K562 (cell line): ENCODE results near the gene NHLRC2. TPM values are rescaled to one million over a fixed set of nuclear protein-coding genes. Genes with fewer than 3 reads are reported as not detected.

ENCODE experiments used
- ATAC-seq: fragments of 200-7000 bp; cut with Tn5 transposase; 3 replicates; pipeline ENCODE4 v1.9.1; 2020; ENCODE audit warnings: moderate library complexity
- BruUV-seq: library from RNA; stranded (reverse); fragments of 400-500 nt; replicated peaks from 2 replicates; lab custom pipeline; 2021; lab: Mats Ljungman, UMichigan
- CTCF ChIA-PET: fragments of 300-600 bp; formaldehyde crosslinking; extraction: SDS; loops from one replicate; lab custom pipeline; 2021; ENCODE audit warnings: low intra/inter-chr PET ratio; lab: Yijun Ruan, JAX
- POLR2A ChIA-PET: fragments of 300-600, 350-650 bp; sonication (Branson Sonifier 250); formaldehyde crosslinking; extraction: SDS; loops from one replicate; lab custom pipeline; 2021; ENCODE audit warnings: antibody characterized with exemption, inconsistent platforms; lab: Yijun Ruan, JAX
- DNase-seq, 4 experiments: peaks; one replicate each; pipeline versions ENCODE4 v3.0.0 to v3.0.0-alpha.2; 2011 to 2018; ENCODE audit warnings: low spot score in 3 of 4, mixed read lengths in 3 of 4; ENCODE audit errors: extremely low read depth in 1 of 4
- FAIRE-seq: peaks from 2 replicates; lab custom pipeline; 2011; peaks lifted over from hg19 to GRCh38; lab: Jason Lieb, UNC
- H2AFZ ChIP-seq: 2 replicates; pipeline ENCODE4 v1.6.0; 2011; ENCODE audit warnings: low read depth, low read length, control low read depth, inconsistent platforms
- H3K27ac ChIP-seq: fragments of 200-600 bp; 3 replicates; pipeline ENCODE4 v1.8.0; 2011; ENCODE audit warnings: low read depth, mild to moderate bottlenecking, control low read depth, inconsistent platforms, low read length, moderate library complexity, mixed read lengths; ENCODE audit errors: extremely low read depth
- H3K27me3 ChIP-seq, 2 experiments: fragments of 300-600 bp in 1 of 2; 2 replicates in 1 of 2; 3 replicates in 1 of 2; pipeline versions ENCODE4 v1.6.0 to v1.8.0; 2011; ENCODE audit warnings: inconsistent platforms in 2 of 2, low read length in 2 of 2, mild to moderate bottlenecking in 1 of 2, mixed read lengths in 1 of 2, moderate library complexity in 1 of 2; ENCODE audit not compliant: control insufficient read depth in 2 of 2, insufficient read depth in 2 of 2
- H3K36me3 ChIP-seq: fragments of 300-600 bp; 3 replicates; pipeline ENCODE4 v1.8.0; 2011; ENCODE audit warnings: mild to moderate bottlenecking, low read length, inconsistent platforms; ENCODE audit not compliant: control insufficient read depth, insufficient read depth
- H3K4me1 ChIP-seq, 2 experiments: fragments of 200-600 bp in 1 of 2; replicated peaks in 1 of 2; 2 replicates in 1 of 2; 3 replicates in 1 of 2; pipeline versions ENCODE4 v1.5.1 to v1.8.0; 2011; ENCODE audit warnings: inconsistent platforms in 2 of 2, low read length in 2 of 2, mild to moderate bottlenecking in 1 of 2, mixed read lengths in 1 of 2, moderate library complexity in 1 of 2; ENCODE audit not compliant: control insufficient read depth in 2 of 2, insufficient read depth in 2 of 2
- H3K4me2 ChIP-seq: 2 replicates; pipeline ENCODE4 v1.6.1; 2011; ENCODE audit warnings: low read length, control low read depth, inconsistent platforms, mixed read lengths; ENCODE audit not compliant: insufficient read depth
- H3K4me3 ChIP-seq: fragments of 200-600 bp; sonication (generic), shearing (Covaris generic); 2 replicates; pipeline ENCODE4 v1.5.1; 2016; ENCODE audit warnings: control low read depth, inconsistent platforms
- H3K79me2 ChIP-seq: fragments of 200-600 bp; 3 replicates; pipeline ENCODE4 v1.8.0; 2011; ENCODE audit warnings: low read length, inconsistent platforms; ENCODE audit not compliant: control insufficient read depth, insufficient read depth
- H3K9ac ChIP-seq, 2 experiments: 2 replicates each; pipeline versions ENCODE4 v1.6.0 to v1.6.1; 2011; ENCODE audit warnings: low read depth in 2 of 2, low read length in 2 of 2, control low read depth in 1 of 2, inconsistent platforms in 1 of 2, mild to moderate bottlenecking in 1 of 2, mixed read lengths in 1 of 2; ENCODE audit not compliant: insufficient read depth in 1 of 2
- H3K9me1 ChIP-seq: one replicate; pipeline ENCODE4 v1.6.0; 2011; ENCODE audit warnings: inconsistent platforms, mild to moderate bottlenecking, low read length, moderate library complexity; ENCODE audit not compliant: control insufficient read depth, insufficient read depth
- H3K9me3 ChIP-seq: replicated peaks from 2 replicates; pipeline ENCODE4 v1.5.1; 2011; ENCODE audit warnings: low read depth, low read length, inconsistent platforms; ENCODE audit not compliant: control insufficient read depth, insufficient read depth
- H4K20me1 ChIP-seq: replicated peaks from 2 replicates; pipeline ENCODE4 v1.6.1; 2011; ENCODE audit warnings: low read length, inconsistent platforms, mixed read lengths; ENCODE audit not compliant: control insufficient read depth, insufficient read depth
- BACH1 ChIP-seq: fragments of 200-800 bp; sonication (Bioruptor generic); IDR thresholded peaks from 2 replicates; pipeline ENCODE4 v1.6.1; 2016; ENCODE audit warnings: missing genetic modification characterization, missing compliant biosample characterization
- CBFB ChIP-seq: sonication (generic); formaldehyde crosslinking; IDR thresholded peaks from 2 replicates; pipeline ENCODE4 v1.4.0; 2020; ENCODE audit warnings: mild to moderate bottlenecking, missing genetic modification reagents
- DIDO1 ChIP-seq: fragments of 450-650 bp; IDR thresholded peaks from 2 replicates; pipeline ENCODE4 v1.6.1; 2016; ENCODE audit warnings: low read depth, missing biosample characterization, missing genetic modification characterization
- FUS ChIP-seq: fragments of 200-400 bp; formaldehyde crosslinking; optimal IDR thresholded peaks from 2 replicates; pipeline ENCODE3; 2017; ENCODE audit warnings: low read depth, low read length
- HIVEP1 ChIP-seq: fragments of 250-450 bp; sonication (Bioruptor Pico); IDR thresholded peaks from 2 replicates; pipeline ENCODE4 v1.4.0; 2020; ENCODE audit warnings: mild to moderate bottlenecking
- HNRNPLL ChIP-seq: fragments of 200-400 bp; formaldehyde crosslinking; IDR thresholded peaks from 2 replicates; pipeline ENCODE4 v1.6.1; 2017; ENCODE audit warnings: low read length, low read depth, mild to moderate bottlenecking; ENCODE audit not compliant: poor library complexity, severe bottlenecking
- HSF4 ChIP-seq: fragments of 250-450 bp; sonication (Bioruptor Pico); IDR thresholded peaks from 2 replicates; pipeline ENCODE4 v2.1.2; 2022; ENCODE audit warnings: mild to moderate bottlenecking, moderate library complexity, borderline replicate concordance
- L3MBTL2 ChIP-seq: fragments of 450-650 bp; IDR thresholded peaks from 2 replicates; pipeline ENCODE4 v1.6.1; 2016; ENCODE audit warnings: mild to moderate bottlenecking, moderate library complexity
- MAFF ChIP-seq: IDR thresholded peaks from 2 replicates; pipeline ENCODE4 v1.6.1; 2012; ENCODE audit warnings: low read length, improper control_type of control experiment
- NCOR1 ChIP-seq: fragments of 450-650 bp; IDR thresholded peaks from 2 replicates; pipeline ENCODE4 v1.6.1; 2016; ENCODE audit warnings: mild to moderate bottlenecking, moderate library complexity
- PTTG1 ChIP-seq: fragments of 450-650 bp; IDR thresholded peaks from 2 replicates; pipeline ENCODE4 v1.6.1; 2016; ENCODE audit warnings: low read depth, mild to moderate bottlenecking, missing genetic modification characterization, missing compliant biosample characterization
- TAL1 ChIP-seq: fragments of 450-650 bp; IDR thresholded peaks from 2 replicates; pipeline ENCODE4 v1.6.1; 2016; ENCODE audit warnings: mild to moderate bottlenecking
- USF1 ChIP-seq: sonication (generic); formaldehyde crosslinking; IDR thresholded peaks from 2 replicates; pipeline ENCODE4 v1.9.0; 2022; ENCODE audit warnings: mild to moderate bottlenecking, missing genetic modification reagents
- ZKSCAN1 ChIP-seq: fragments of 150-350 bp; IDR thresholded peaks from 2 replicates; pipeline ENCODE4 v1.6.1; 2016; ENCODE audit warnings: low read depth, low read length
- ZNF217 ChIP-seq: sonication (generic); formaldehyde crosslinking; IDR thresholded peaks from 2 replicates; pipeline ENCODE4 v1.8.0; 2022; ENCODE audit warnings: mild to moderate bottlenecking, missing genetic modification reagents
- ZNF324 ChIP-seq: fragments of 250-450 bp; sonication (Bioruptor Pico); IDR thresholded peaks from 2 replicates; pipeline ENCODE4 v1.4.0; 2020; ENCODE audit warnings: mild to moderate bottlenecking
- ZNF583 ChIP-seq: fragments of 250-450 bp; sonication (Bioruptor Pico); IDR thresholded peaks from 2 replicates; pipeline ENCODE4 v1.4.0; 2020
- WGBS: fragments of 100-300 bp; shearing (Covaris generic); methylation state at CpG from one replicate; pipeline ENCODE4 v1.1.6; 2016; ENCODE audit warnings: low coverage, mixed read lengths; ENCODE audit not compliant: insufficient coverage; ENCODE audit errors: missing lambda C conversion rate; 5-methylcytosine and 5-hydroxymethylcytosine counted together
- in situ Hi-C: fragments of 300-500 bp; cut with MboI; formaldehyde crosslinking; loops from 4 replicates; pipeline ENCODE4 v1.15.0; 2018; ENCODE audit warnings: inconsistent platforms, mixed read lengths
- intact Hi-C: fragments of 100-400 bp; cut with micrococcal nuclease; formaldehyde crosslinking; loops from 2 replicates; pipeline ENCODE4 v1.14.2; 2022
- polyA plus RNA-seq, 8 experiments: library from polyadenylated mRNA; depleted of rRNA in 4 of 8; stranded (reverse) in 5 of 8; unstranded in 3 of 8; fragments of >200 nt; fragmentation: Nextera tagmentation in 2 of 8; fragmentation: Illumina TruSeq in 1 of 8; extraction: Ambion mirVana in 2 of 8; extraction: Trizol in 1 of 8; gene quantifications; 2 replicates each; pipeline versions ENCODE4 v1.2.1 to v1.2.3, GENCODE V29; 2011 to 2014; ENCODE audit warnings: inconsistent platforms in 1 of 8, missing spikeins in 1 of 8
- total RNA-seq, 7 experiments: library from RNA; depleted of rRNA in 6 of 7; stranded (reverse); fragments of >200 nt in 6 of 7; fragmentation: Illumina TruSeq in 2 of 7; extraction: Trizol in 2 of 7; gene quantifications; 2 replicates each; pipeline versions ENCODE4 v1.2.1 to v1.2.3, GENCODE V29; 2011 to 2021; ENCODE audit warnings: low replicate concordance in 1 of 7
- TF ChIP-seq, protein P1 (sequence below): fragments of 450-650 bp; formaldehyde crosslinking; IDR thresholded peaks from 2 replicates; pipeline ENCODE4 v1.4.0; 2022; ENCODE audit warnings: missing genetic modification characterization
- TF ChIP-seq, protein P2 (sequence below), 2 experiments: IDR thresholded peaks; 2 replicates each; pipeline ENCODE4 v1.6.1; 2012; ENCODE audit warnings: improper control_type of control experiment in 2 of 2, low read depth in 2 of 2, low read length in 2 of 2, borderline replicate concordance in 1 of 2

The NHLRC2 gene
- total and polyA plus RNA-seq, 9 of the 15 experiments (the other 6 are each of a cell fraction or from before 2014, with no cell fraction given): 1.5 to 22.4 (median 10.3) TPM

GRCh38 chr10:113911113-113911512 lies 56.7 kb downstream of the NHLRC2 start:
- CTCF ChIA-PET: no interaction called here
- in situ Hi-C loops: no loop called here
- Histone ChIP-seq H3K4me2 (no peak overlapping the region), H3K9ac (no peak overlapping the region), H3K4me3 (no peak overlapping the region), H3K27ac (no peak overlapping the region), H3K4me1 (no peaks in the 10 kb centered on the region), H3K27me3 (no peaks in the 10 kb centered on the region), H3K9me3 (no peaks in the 10 kb centered on the region), H2AFZ (no peak overlapping the region), H4K20me1 (no peaks in the 10 kb centered on the region), H3K36me3 (peaks cover 20% of the 10 kb centered on the region; the same call in 2 of the 3 replicates), H3K9me1 (no peaks in the 10 kb centered on the region), H3K79me2 (no peaks in the 10 kb centered on the region)
- no TSS peak for BruUV-seq
- no peak for TF ChIP-seq TAL1
- no peak for TF ChIP-seq NCOR1
- TF ChIP-seq ZKSCAN1: no peak
- TF ChIP-seq, protein P1, sequence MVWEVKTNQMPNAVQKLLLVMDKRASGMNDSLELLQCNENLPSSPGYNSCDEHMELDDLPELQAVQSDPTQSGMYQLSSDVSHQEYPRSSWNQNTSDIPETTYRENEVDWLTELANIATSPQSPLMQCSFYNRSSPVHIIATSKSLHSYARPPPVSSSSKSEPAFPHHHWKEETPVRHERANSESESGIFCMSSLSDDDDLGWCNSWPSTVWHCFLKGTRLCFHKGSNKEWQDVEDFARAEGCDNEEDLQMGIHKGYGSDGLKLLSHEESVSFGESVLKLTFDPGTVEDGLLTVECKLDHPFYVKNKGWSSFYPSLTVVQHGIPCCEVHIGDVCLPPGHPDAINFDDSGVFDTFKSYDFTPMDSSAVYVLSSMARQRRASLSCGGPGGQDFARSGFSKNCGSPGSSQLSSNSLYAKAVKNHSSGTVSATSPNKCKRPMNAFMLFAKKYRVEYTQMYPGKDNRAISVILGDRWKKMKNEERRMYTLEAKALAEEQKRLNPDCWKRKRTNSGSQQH: no peak
- no peak for TF ChIP-seq PTTG1 (tag)
- no peak for TF ChIP-seq ZNF583 (CRISPR knock-in tag)
- no peak for TF ChIP-seq BACH1 (tag)
- TF ChIP-seq MAFF: no peak
- no peak for TF ChIP-seq DIDO1 (tag)
- no peak for TF ChIP-seq L3MBTL2
- no peak for TF ChIP-seq HIVEP1
- TF ChIP-seq, protein P2, sequence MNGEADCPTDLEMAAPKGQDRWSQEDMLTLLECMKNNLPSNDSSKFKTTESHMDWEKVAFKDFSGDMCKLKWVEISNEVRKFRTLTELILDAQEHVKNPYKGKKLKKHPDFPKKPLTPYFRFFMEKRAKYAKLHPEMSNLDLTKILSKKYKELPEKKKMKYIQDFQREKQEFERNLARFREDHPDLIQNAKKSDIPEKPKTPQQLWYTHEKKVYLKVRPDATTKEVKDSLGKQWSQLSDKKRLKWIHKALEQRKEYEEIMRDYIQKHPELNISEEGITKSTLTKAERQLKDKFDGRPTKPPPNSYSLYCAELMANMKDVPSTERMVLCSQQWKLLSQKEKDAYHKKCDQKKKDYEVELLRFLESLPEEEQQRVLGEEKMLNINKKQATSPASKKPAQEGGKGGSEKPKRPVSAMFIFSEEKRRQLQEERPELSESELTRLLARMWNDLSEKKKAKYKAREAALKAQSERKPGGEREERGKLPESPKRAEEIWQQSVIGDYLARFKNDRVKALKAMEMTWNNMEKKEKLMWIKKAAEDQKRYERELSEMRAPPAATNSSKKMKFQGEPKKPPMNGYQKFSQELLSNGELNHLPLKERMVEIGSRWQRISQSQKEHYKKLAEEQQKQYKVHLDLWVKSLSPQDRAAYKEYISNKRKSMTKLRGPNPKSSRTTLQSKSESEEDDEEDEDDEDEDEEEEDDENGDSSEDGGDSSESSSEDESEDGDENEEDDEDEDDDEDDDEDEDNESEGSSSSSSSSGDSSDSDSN (IDR thresholded peaks at IDR 0.05; ENCODE audit: borderline replicate concordance in 1 of 2, low read depth in 2 of 2, low read length in 2 of 2): no peak
- TF ChIP-seq USF1 (CRISPR knock-in tag): no peak
- TF ChIP-seq CBFB (CRISPR knock-in tag): no peak
- no peak for TF ChIP-seq ZNF324
- no peak for TF ChIP-seq FUS
- no peak for TF ChIP-seq HNRNPLL
- no peak for TF ChIP-seq HSF4 (CRISPR knock-in tag)
- no peak for TF ChIP-seq ZNF217 (CRISPR knock-in tag)
- FAIRE-seq (no peak), DNase-seq (no peak), ATAC-seq (no peak)
- 63% methylated on average over 1 of the region's 1 CpG for WGBS
- intact Hi-C loops: no loop called here
- POLR2A ChIA-PET: no interaction called here
